Measurements from ENCODE around the gene OR13C2.
"Not testable (repeated sequence)": the region's sequence is repeated elsewhere in the genome, so short reads cannot be mapped to it uniquely, and the experiment has no call there.

Gene OR13C2

GRCh38 chr9:104605527-104605926 is at the start of gene OR13C2:
TSS of gene OR13C2 (minus strand) at chr9:104605627. CDS start at chr9:104605627, 0 bp downstream.
- H3K27me3 ChIP-seq (ENCODE audit: control insufficient read depth in 1 of 2, insufficient read depth in 2 of 2, low read length in 2 of 2); H3K4me3 ChIP-seq (ENCODE audit: low read depth in 1 of 2, low read length in 2 of 2); H3K4me1 ChIP-seq (ENCODE audit: control insufficient read depth in 1 of 2, insufficient read depth in 2 of 2, low read length in 2 of 2); H3K9me3 ChIP-seq (ENCODE audit: control insufficient read depth in 1 of 2, low read length in 2 of 2); H3K9ac ChIP-seq (ENCODE audit: low read depth in 1 of 2, low read length in 2 of 2); H3K27ac ChIP-seq (ENCODE audit: low read depth, low read length); H3K36me3 ChIP-seq (ENCODE audit: control insufficient read depth in 1 of 2, insufficient read depth in 2 of 2, low read length in 2 of 2): not testable (repeated sequence)

- peaks cover 8 to 14% of the 10 kb centered on the region in 2 donors for H3K9me3 ChIP-seq (ENCODE audit: control insufficient read depth in 1 of 2, low read length in 2 of 2)
- H3K27me3 ChIP-seq (ENCODE audit: control insufficient read depth in 1 of 2, insufficient read depth in 2 of 2, low read length in 2 of 2): no peaks in the 10 kb centered on the region
- H3K4me3 ChIP-seq (ENCODE audit: low read depth in 1 of 2, low read length in 2 of 2): no peak overlapping the region
- no peaks in the 10 kb centered on the region for H3K4me1 ChIP-seq (ENCODE audit: control insufficient read depth in 1 of 2, insufficient read depth in 2 of 2, low read length in 2 of 2)
- H3K27ac ChIP-seq (ENCODE audit: low read depth, low read length): no peak overlapping the region
- no peak overlapping the region for H3K9ac ChIP-seq (ENCODE audit: low read depth in 1 of 2, low read length in 2 of 2)
- H3K36me3 ChIP-seq (ENCODE audit: control insufficient read depth in 1 of 2, insufficient read depth in 2 of 2, low read length in 2 of 2): no peaks in the 10 kb centered on the region
These were observed 30.0 kb upstream of the OR13C2 start for GRCh38 chr9:104635456-104635855.

- Histone ChIP-seq H3K9ac (ENCODE audit: low read depth in 1 of 2, low read length in 2 of 2) (no peak overlapping the region), H3K4me1 (ENCODE audit: control insufficient read depth in 1 of 2, insufficient read depth in 2 of 2, low read length in 2 of 2) (no peaks in the 10 kb centered on the region), H3K36me3 (ENCODE audit: control insufficient read depth in 1 of 2, insufficient read depth in 2 of 2, low read length in 2 of 2) (no peaks in the 10 kb centered on the region), H3K4me3 (ENCODE audit: low read depth in 1 of 2, low read length in 2 of 2) (no peak overlapping the region), H3K27ac (ENCODE audit: low read depth, low read length) (no peak overlapping the region), H3K9me3 (ENCODE audit: control insufficient read depth in 1 of 2, low read length in 2 of 2) (peaks cover 8 to 14% of the 10 kb centered on the region in 2 donors), H3K27me3 (ENCODE audit: control insufficient read depth in 1 of 2, insufficient read depth in 2 of 2, low read length in 2 of 2) (no peaks in the 10 kb centered on the region)
These were observed 28.6 kb upstream of the OR13C2 start for GRCh38 chr9:104633976-104634520.

GRCh38 chr9:104625964-104626363 is 20.5 kb upstream of the OR13C2 start:
- H3K9me3 ChIP-seq (ENCODE audit: control insufficient read depth in 1 of 2, low read length in 2 of 2); H3K9ac ChIP-seq (ENCODE audit: low read depth in 1 of 2, low read length in 2 of 2); H3K4me1 ChIP-seq (ENCODE audit: control insufficient read depth in 1 of 2, insufficient read depth in 2 of 2, low read length in 2 of 2); H3K27ac ChIP-seq (ENCODE audit: low read depth, low read length); H3K27me3 ChIP-seq (ENCODE audit: control insufficient read depth in 1 of 2, insufficient read depth in 2 of 2, low read length in 2 of 2); H3K4me3 ChIP-seq (ENCODE audit: low read depth in 1 of 2, low read length in 2 of 2); H3K36me3 ChIP-seq (ENCODE audit: control insufficient read depth in 1 of 2, insufficient read depth in 2 of 2, low read length in 2 of 2): not testable (repeated sequence)

GRCh38 chr9:104618104-104618503 is 12.7 kb upstream of the OR13C2 start, which contains the start of gene OR13C9:
TSS of gene OR13C9 (minus strand) at chr9:104618204. CDS start at chr9:104618204, 0 bp downstream.
- Histone ChIP-seq H3K27me3 (ENCODE audit: control insufficient read depth in 1 of 2, insufficient read depth in 2 of 2, low read length in 2 of 2) (no peaks in the 10 kb centered on the region), H3K27ac (ENCODE audit: low read depth, low read length) (no peak within 1 kb of the TSS), H3K4me3 (ENCODE audit: low read depth in 1 of 2, low read length in 2 of 2) (no peak within 1 kb of the TSS), H3K9ac (ENCODE audit: low read depth in 1 of 2, low read length in 2 of 2) (no peak within 1 kb of the TSS), H3K36me3 (ENCODE audit: control insufficient read depth in 1 of 2, insufficient read depth in 2 of 2, low read length in 2 of 2) (no peaks in the 10 kb centered on the region), H3K4me1 (ENCODE audit: control insufficient read depth in 1 of 2, insufficient read depth in 2 of 2, low read length in 2 of 2) (no peaks in the 10 kb centered on the region), H3K9me3 (ENCODE audit: control insufficient read depth in 1 of 2, low read length in 2 of 2) (no peaks in the 10 kb centered on the region)

GRCh38 chr9:104617418-104617817 is 12.0 kb upstream of the OR13C2 start:
- no peaks in the 10 kb centered on the region for H3K27me3 ChIP-seq (ENCODE audit: control insufficient read depth in 1 of 2, insufficient read depth in 2 of 2, low read length in 2 of 2)
- H3K4me1 ChIP-seq (ENCODE audit: control insufficient read depth in 1 of 2, insufficient read depth in 2 of 2, low read length in 2 of 2): no peaks in the 10 kb centered on the region
- H3K9ac ChIP-seq (ENCODE audit: low read depth in 1 of 2, low read length in 2 of 2): no peak overlapping the region
- H3K27ac ChIP-seq (ENCODE audit: low read depth, low read length): no peak overlapping the region
- no peaks in the 10 kb centered on the region for H3K9me3 ChIP-seq (ENCODE audit: control insufficient read depth in 1 of 2, low read length in 2 of 2)
- H3K36me3 ChIP-seq (ENCODE audit: control insufficient read depth in 1 of 2, insufficient read depth in 2 of 2, low read length in 2 of 2): no peaks in the 10 kb centered on the region
- no peak overlapping the region for H3K4me3 ChIP-seq (ENCODE audit: low read depth in 1 of 2, low read length in 2 of 2)

GRCh38 chr9:104611213-104611612 is 5.8 kb upstream of the OR13C2 start:
- H3K36me3 ChIP-seq (ENCODE audit: control insufficient read depth in 1 of 2, insufficient read depth in 2 of 2, low read length in 2 of 2): no peaks in the 10 kb centered on the region
- H3K9me3 ChIP-seq (ENCODE audit: control insufficient read depth in 1 of 2, low read length in 2 of 2): no peaks in the 10 kb centered on the region
- H3K4me1 ChIP-seq (ENCODE audit: control insufficient read depth in 1 of 2, insufficient read depth in 2 of 2, low read length in 2 of 2): no peaks in the 10 kb centered on the region
- H3K4me3 ChIP-seq (ENCODE audit: low read depth in 1 of 2, low read length in 2 of 2): no peak overlapping the region
- H3K9ac ChIP-seq (ENCODE audit: low read depth in 1 of 2, low read length in 2 of 2): no peak overlapping the region
- H3K27me3 ChIP-seq (ENCODE audit: control insufficient read depth in 1 of 2, insufficient read depth in 2 of 2, low read length in 2 of 2): no peaks in the 10 kb centered on the region
- no peak overlapping the region for H3K27ac ChIP-seq (ENCODE audit: low read depth, low read length)

GRCh38 chr9:104608336-104608735 is 2.9 kb upstream of the OR13C2 start:
- Histone ChIP-seq H3K4me3 (ENCODE audit: low read depth in 1 of 2, low read length in 2 of 2) (no peak overlapping the region), H3K9ac (ENCODE audit: low read depth in 1 of 2, low read length in 2 of 2) (no peak overlapping the region), H3K27ac (ENCODE audit: low read depth, low read length) (no peak overlapping the region), H3K9me3 (ENCODE audit: control insufficient read depth in 1 of 2, low read length in 2 of 2) (no peaks in the 10 kb centered on the region), H3K4me1 (ENCODE audit: control insufficient read depth in 1 of 2, insufficient read depth in 2 of 2, low read length in 2 of 2) (no peaks in the 10 kb centered on the region), H3K27me3 (ENCODE audit: control insufficient read depth in 1 of 2, insufficient read depth in 2 of 2, low read length in 2 of 2) (no peaks in the 10 kb centered on the region), H3K36me3 (ENCODE audit: control insufficient read depth in 1 of 2, insufficient read depth in 2 of 2, low read length in 2 of 2) (no peaks in the 10 kb centered on the region)

GRCh38 chr9:104606152-104606551 is 725 bp upstream of the OR13C2 start:
- no peaks in the 10 kb centered on the region for H3K27me3 ChIP-seq (ENCODE audit: control insufficient read depth in 1 of 2, insufficient read depth in 2 of 2, low read length in 2 of 2)
- H3K4me3 ChIP-seq (ENCODE audit: low read depth in 1 of 2, low read length in 2 of 2): no peak overlapping the region
- H3K36me3 ChIP-seq (ENCODE audit: control insufficient read depth in 1 of 2, insufficient read depth in 2 of 2, low read length in 2 of 2): no peaks in the 10 kb centered on the region
- no peaks in the 10 kb centered on the region for H3K9me3 ChIP-seq (ENCODE audit: control insufficient read depth in 1 of 2, low read length in 2 of 2)
- no peak overlapping the region for H3K9ac ChIP-seq (ENCODE audit: low read depth in 1 of 2, low read length in 2 of 2)
- H3K27ac ChIP-seq (ENCODE audit: low read depth, low read length): no peak overlapping the region
- H3K4me1 ChIP-seq (ENCODE audit: control insufficient read depth in 1 of 2, insufficient read depth in 2 of 2, low read length in 2 of 2): no peaks in the 10 kb centered on the region

GRCh38 chr9:104604801-104605200 is 626 bp downstream of the OR13C2 start:
- H3K9ac ChIP-seq (ENCODE audit: low read depth in 1 of 2, low read length in 2 of 2): no peak overlapping the region
- H3K4me1 ChIP-seq (ENCODE audit: control insufficient read depth in 1 of 2, insufficient read depth in 2 of 2, low read length in 2 of 2): no peaks in the 10 kb centered on the region
- H3K4me3 ChIP-seq (ENCODE audit: low read depth in 1 of 2, low read length in 2 of 2): no peak overlapping the region
- no peaks in the 10 kb centered on the region for H3K27me3 ChIP-seq (ENCODE audit: control insufficient read depth in 1 of 2, insufficient read depth in 2 of 2, low read length in 2 of 2)
- no peaks in the 10 kb centered on the region for H3K9me3 ChIP-seq (ENCODE audit: control insufficient read depth in 1 of 2, low read length in 2 of 2)
- H3K36me3 ChIP-seq (ENCODE audit: control insufficient read depth in 1 of 2, insufficient read depth in 2 of 2, low read length in 2 of 2): no peaks in the 10 kb centered on the region
- no peak overlapping the region for H3K27ac ChIP-seq (ENCODE audit: low read depth, low read length)

- H3K27me3 ChIP-seq (ENCODE audit: control insufficient read depth in 1 of 2, insufficient read depth in 2 of 2, low read length in 2 of 2); H3K36me3 ChIP-seq (ENCODE audit: control insufficient read depth in 1 of 2, insufficient read depth in 2 of 2, low read length in 2 of 2); H3K9me3 ChIP-seq (ENCODE audit: control insufficient read depth in 1 of 2, low read length in 2 of 2); H3K4me1 ChIP-seq (ENCODE audit: control insufficient read depth in 1 of 2, insufficient read depth in 2 of 2, low read length in 2 of 2); H3K9ac ChIP-seq (ENCODE audit: low read depth in 1 of 2, low read length in 2 of 2); H3K27ac ChIP-seq (ENCODE audit: low read depth, low read length); H3K4me3 ChIP-seq (ENCODE audit: low read depth in 1 of 2, low read length in 2 of 2): not testable (repeated sequence)
These were observed 6.1 kb downstream of the OR13C2 start, which contains the start of gene OR13C5 for GRCh38 chr9:104599313-104599712. TSS of gene OR13C5 (minus strand) at chr9:104599413. CDS start at chr9:104599413, 0 bp downstream.
